HepG2 (cell line): ENCODE results near the gene PSMD1. TPM values are rescaled to one million over a fixed set of nuclear protein-coding genes. Genes with fewer than 3 reads are reported as not detected.
A peak's percentile ranks its signal among the peaks of the same experiment; 100 is the strongest.

Source experiments
- AHDC1 ChIP-seq: sonication (generic); formaldehyde crosslinking; IDR thresholded peaks from 2 replicates; pipeline ENCODE4 v1.5.1; 2020; ENCODE audit warnings: mild to moderate bottlenecking, missing genetic modification reagents, borderline replicate concordance
- ATF3 ChIP-seq: sonication (generic); formaldehyde crosslinking; IDR thresholded peaks from 2 replicates; pipeline ENCODE4 v1.4.0; 2020; ENCODE audit warnings: missing genetic modification reagents
- NONO ChIP-seq, 2 experiments: fragments of 450-650 bp in 1 of 2; sonication (generic) in 1 of 2; formaldehyde crosslinking in 1 of 2; IDR thresholded peaks in 1 of 2; conservative IDR thresholded peaks in 1 of 2; 2 replicates each; pipeline versions ENCODE4 v1.6.1 to v1.8.0; 2017 to 2022; ENCODE audit warnings: mild to moderate bottlenecking in 1 of 2, missing genetic modification reagents in 1 of 2, moderate library complexity in 1 of 2
- PHF5A ChIP-seq: IDR thresholded peaks from one replicate; pipeline ENCODE4 v1.6.1; 2018; ENCODE audit warnings: low read depth, missing genetic modification reagents; ENCODE audit not compliant: unreplicated experiment
- SOX13 ChIP-seq, 3 experiments: fragments of 450-650 bp in 1 of 3; sonication (generic) in 1 of 3; formaldehyde crosslinking in 1 of 3; IDR thresholded peaks in 2 of 3; conservative IDR thresholded peaks in 1 of 3; 2 replicates each; pipeline versions ENCODE4 v1.5.0 to v1.6.1; 2016 to 2020; ENCODE audit warnings: antibody characterized with exemption in 1 of 3, mild to moderate bottlenecking in 1 of 3, missing compliant biosample characterization in 1 of 3, missing genetic modification reagents in 1 of 3, moderate library complexity in 1 of 3
- TFDP1 ChIP-seq: IDR thresholded peaks from 2 replicates; pipeline ENCODE4 v1.6.1; 2016; ENCODE audit warnings: missing compliant biosample characterization, missing genetic modification reagents, borderline replicate concordance
- ZBTB3 ChIP-seq: sonication (generic); formaldehyde crosslinking; IDR thresholded peaks from 2 replicates; pipeline ENCODE4 v1.4.0; 2020; ENCODE audit warnings: low read depth, mild to moderate bottlenecking, moderate library complexity, missing genetic modification reagents, borderline replicate concordance
- ZNF460 ChIP-seq: sonication (generic); formaldehyde crosslinking; IDR thresholded peaks from 2 replicates; pipeline ENCODE4 v1.5.1; 2020; ENCODE audit warnings: missing genetic modification reagents, mild to moderate bottlenecking, borderline replicate concordance
- ZNF580 ChIP-seq: IDR thresholded peaks from 2 replicates; pipeline ENCODE4 v1.6.1; 2016; ENCODE audit warnings: low read depth, borderline replicate concordance
- ZNF720 ChIP-seq: sonication (generic); formaldehyde crosslinking; IDR thresholded peaks from 2 replicates; pipeline ENCODE4 v1.4.0; 2020; ENCODE audit warnings: missing genetic modification reagents
- ZNF773 ChIP-seq: sonication (generic); formaldehyde crosslinking; IDR thresholded peaks from 2 replicates; pipeline ENCODE4 v1.4.0; 2020; ENCODE audit warnings: missing genetic modification reagents, borderline replicate concordance
- ZNF883 ChIP-seq: sonication (generic); formaldehyde crosslinking; IDR thresholded peaks from 2 replicates; pipeline ENCODE4 v1.5.1; 2020; ENCODE audit warnings: mild to moderate bottlenecking, missing genetic modification reagents; ENCODE audit errors: not compliant biosample characterization
- ZXDC ChIP-seq: sonication (generic); formaldehyde crosslinking; IDR thresholded peaks from 2 replicates; pipeline ENCODE4 v1.5.0; 2020; ENCODE audit warnings: mild to moderate bottlenecking, missing genetic modification reagents
- polyA plus RNA-seq, 8 experiments: library from polyadenylated mRNA; depleted of rRNA in 3 of 8; stranded (reverse) in 7 of 8; unstranded in 1 of 8; fragments of >200 nt; fragmentation: Illumina TruSeq in 4 of 8; extraction: Trizol in 4 of 8; gene quantifications; 2 replicates each; pipeline versions ENCODE4 v1.2.1 to v1.2.3, GENCODE V29; 2011 to 2016; ENCODE audit warnings: low read depth in 4 of 8, missing spikeins in 1 of 8, mixed read lengths in 1 of 8; ENCODE audit not compliant: insufficient read depth in 1 of 8
- total RNA-seq, 5 experiments: library from RNA; depleted of rRNA; stranded (reverse); fragments of >200 nt; fragmentation: Illumina TruSeq; extraction: Trizol; gene quantifications; 2 replicates each; pipeline ENCODE4 v1.2.3, GENCODE V29; 2016; ENCODE audit warnings: low read depth in 1 of 5

The PSMD1 gene
- total and polyA plus RNA-seq, 2 of the 13 experiments (the other 11 are each of a cell fraction or from before 2014, with no cell fraction given), result 136 to 191 TPM

GRCh38 chr2:231050018-231050901 lies 6.4 kb upstream of the PSMD1 start (continued):
- TF ChIP-seq SOX13 (IDR thresholded peaks at IDR 0.05) (peak; percentile 85), SOX13 (CRISPR knock-in tag; conservative IDR thresholded peaks at IDR 0.05 in 1 of 2, IDR thresholded peaks at IDR 0.05 in 1 of 2) (peak in 1 of 2 experiments; percentile 91; a peak in 3 of 4 replicates), ZNF580 (peak; percentile 97), ZXDC (CRISPR knock-in tag) (peak; percentile 83; the same call in 1 of the 2 replicates), ZNF460 (CRISPR knock-in tag) (peak; percentile 82; the same call in 1 of the 2 replicates), NONO (IDR thresholded peaks at IDR 0.05) (no peak), NONO (CRISPR knock-in tag; conservative IDR thresholded peaks at IDR 0.05) (peak; percentile 100), TFDP1 (peak; percentile 46; the same call in 1 of the 2 replicates), PHF5A (CRISPR knock-in tag) (peak; percentile 97), ZNF883 (no peak), ZNF773 (CRISPR knock-in tag) (no peak), AHDC1 (CRISPR knock-in tag) (peak; percentile 100), ATF3 (CRISPR knock-in tag) (peak; percentile 13; the same call in 1 of the 2 replicates), ZNF720 (CRISPR knock-in tag) (no peak), ZBTB3 (CRISPR knock-in tag) (0 out of 2 replicates have a peak, but pooled peaks have one; percentile 88)
